Stimulated activated CD4-positive, alpha-beta T cell treated with anti-CD3 and anti-CD28 coated beads, Interleukin-4, amount 100 ng/mL, for 48 hours (primary cell): Measurements from ENCODE around the gene UBE2A.
A peak's percentile ranks its signal among the peaks of the same experiment; 100 is the strongest.

Source experiments
- DNase-seq, 2 donors: peaks; one replicate each; pipeline ENCODE4 v3.0.0-alpha.2; 2020; ENCODE audit warnings: low read depth in 2 of 2

UBE2A gene

GRCh38 chrX:119574394-119575266 lies at the start of gene UBE2A:
TSS of gene UBE2A (plus strand) at chrX:119574563. CDS start at chrX:119574712, 149 bp downstream.
- peak; percentile 80 for DNase-seq

DNA sequence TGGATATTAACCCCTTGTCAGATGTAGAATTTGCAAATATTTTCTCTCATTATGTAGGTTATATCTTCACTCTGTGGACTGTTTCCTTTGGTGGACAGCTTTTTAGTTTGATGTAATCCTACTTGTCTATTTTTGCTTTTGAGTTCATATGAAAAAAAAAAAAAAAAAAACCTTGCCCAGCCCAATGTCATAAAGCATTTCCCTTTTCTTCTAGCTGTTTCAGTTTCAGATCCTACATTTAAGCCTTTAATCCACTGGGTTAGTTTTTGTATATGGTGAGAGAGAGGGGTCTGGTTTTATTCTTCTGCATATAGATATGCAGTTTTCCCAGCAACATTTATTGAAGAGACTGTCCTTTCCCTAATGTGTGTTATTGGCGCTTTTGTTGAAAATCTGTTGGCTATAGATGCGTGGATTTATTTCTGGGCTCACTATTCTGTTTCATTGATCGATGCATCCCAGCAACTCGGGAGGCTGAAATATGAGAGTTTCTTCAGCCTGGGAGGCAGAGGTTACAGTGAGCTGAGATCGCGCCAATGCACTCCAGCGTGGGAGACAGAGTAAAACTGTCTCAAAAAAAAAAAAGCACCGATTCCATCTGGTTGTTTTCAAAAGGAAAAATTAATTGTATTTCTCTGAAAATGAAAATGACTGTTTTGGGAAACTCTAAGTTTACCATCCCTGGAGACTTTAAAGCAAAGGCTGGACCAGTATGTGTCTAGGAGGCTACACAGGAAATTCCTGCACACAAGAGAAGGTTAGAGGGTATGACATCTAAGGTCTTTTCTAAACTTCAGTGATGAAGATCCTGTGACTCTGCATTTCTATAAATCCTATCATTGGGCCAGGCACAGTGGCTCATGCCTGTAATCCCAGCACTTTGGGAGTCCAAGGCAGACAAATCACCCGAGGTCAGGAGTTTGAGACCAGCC lies 44.8 kb upstream of the UBE2A start:
- no peak for DNase-seq

DNA sequence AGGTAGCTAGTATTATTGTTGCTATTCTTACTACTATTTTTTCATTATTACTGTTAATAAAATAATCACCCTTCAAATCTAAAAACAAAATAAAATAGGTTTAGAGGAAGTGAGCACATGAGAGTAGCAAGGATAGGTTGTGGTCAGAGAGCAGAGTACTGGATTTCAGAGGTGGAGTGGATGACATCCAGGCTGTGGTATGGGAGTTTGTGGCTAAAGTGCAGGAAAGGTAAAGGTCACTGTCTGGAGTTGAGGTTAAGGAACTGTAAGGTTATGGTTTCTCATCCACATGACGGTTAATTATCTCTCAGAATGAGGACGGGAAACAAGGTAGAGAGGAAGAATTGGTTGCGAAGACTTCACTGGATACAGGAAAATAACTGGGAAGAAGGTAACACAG lies 36.9 kb upstream of the UBE2A start:
- no peak for DNase-seq

DNA sequence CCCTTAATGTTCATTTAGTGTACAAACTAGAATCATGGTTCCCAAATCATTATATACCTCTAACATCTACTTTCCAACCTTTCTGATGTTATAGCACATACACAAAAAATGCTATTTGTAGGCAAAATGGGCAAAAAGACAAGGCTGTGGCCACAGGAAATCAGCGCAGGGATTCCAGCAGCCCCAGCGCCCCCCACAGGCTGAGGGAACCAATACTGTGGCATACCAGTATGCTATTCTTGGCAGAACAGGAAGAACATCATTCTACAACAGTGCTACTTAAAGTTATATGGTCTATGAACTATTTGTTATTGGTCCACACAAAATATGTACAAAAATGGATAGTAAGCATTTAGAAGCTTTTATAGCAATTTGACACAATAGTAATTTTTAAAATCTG lies 34.5 kb upstream of the UBE2A start:
- DNase-seq: no peak

GRCh38 chrX:119541188-119541587 lies 33.2 kb upstream of the UBE2A start:
- DNase-seq: no peak

- DNase-seq: no peak
These were observed 24.9 kb upstream of the UBE2A start for GRCh38 chrX:119549327-119550016.

GRCh38 chrX:119552508-119552907 lies 21.9 kb upstream of the UBE2A start:
- DNase-seq: no peak

- DNase-seq: peak; percentile 80 to 81
These were observed 9.2 kb upstream of the UBE2A start, which contains the start of gene STEEP1 for GRCh38 chrX:119565107-119565663. TSS of gene STEEP1 (minus strand) at chrX:119565409. CDS start at chrX:119565355, 54 bp downstream.

GRCh38 chrX:119570351-119570835 lies 4.0 kb upstream of the UBE2A start:
- no peak for DNase-seq

DNA sequence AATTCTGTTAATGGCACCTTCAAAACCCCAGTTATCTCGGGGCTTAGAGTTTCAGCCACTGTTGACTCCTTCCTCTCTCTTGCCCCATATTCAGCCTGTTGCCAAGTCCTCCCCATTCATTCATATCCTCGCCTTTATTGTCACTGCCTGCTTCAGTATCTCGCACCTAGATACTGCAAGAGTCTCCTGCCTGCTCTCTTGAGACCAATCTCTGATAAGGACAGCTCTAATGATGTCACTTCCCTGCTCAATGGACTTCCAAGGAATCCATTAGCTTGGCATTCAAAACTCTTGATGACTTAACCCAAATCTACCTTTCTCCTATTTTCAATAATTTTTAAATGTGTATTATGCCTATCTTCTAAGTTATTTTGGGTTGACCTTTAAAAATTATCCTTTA lies 1.1 kb upstream of the UBE2A start:
- no peak for DNase-seq

DNA sequence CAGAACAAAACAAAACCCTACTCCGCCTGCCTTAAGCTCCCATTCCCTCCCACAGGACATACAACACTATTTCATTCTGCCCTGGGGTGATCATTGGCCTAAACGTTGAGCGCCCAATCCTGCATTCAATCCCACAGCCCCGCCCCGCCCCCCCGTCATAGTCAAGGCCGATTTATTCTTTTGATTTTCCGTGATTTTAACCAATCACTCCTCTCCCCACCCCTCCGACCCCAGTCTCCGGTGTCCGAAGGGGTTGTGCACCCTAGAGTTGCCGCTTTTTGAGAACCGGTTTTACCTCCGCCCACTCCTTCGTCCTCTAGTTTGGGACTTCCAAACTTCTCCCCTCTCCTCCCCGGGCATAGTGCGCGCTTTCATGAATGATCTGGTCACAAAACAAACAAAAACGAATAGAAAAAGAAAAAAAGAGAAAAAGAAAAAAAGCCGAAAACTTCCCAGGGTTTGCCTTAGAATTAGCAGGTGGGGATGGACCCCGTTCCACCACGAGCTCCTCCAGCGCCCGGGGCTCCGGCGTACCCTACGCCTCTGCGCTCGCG lies 446 bp upstream of the UBE2A start:
- DNase-seq: no peak

- DNase-seq: no peak
These were observed 5.1 kb downstream of the UBE2A start for GRCh38 chrX:119579414-119579813.

GRCh38 chrX:119583431-119584059 lies 9.2 kb downstream of the UBE2A start:
- no peak for DNase-seq

DNA sequence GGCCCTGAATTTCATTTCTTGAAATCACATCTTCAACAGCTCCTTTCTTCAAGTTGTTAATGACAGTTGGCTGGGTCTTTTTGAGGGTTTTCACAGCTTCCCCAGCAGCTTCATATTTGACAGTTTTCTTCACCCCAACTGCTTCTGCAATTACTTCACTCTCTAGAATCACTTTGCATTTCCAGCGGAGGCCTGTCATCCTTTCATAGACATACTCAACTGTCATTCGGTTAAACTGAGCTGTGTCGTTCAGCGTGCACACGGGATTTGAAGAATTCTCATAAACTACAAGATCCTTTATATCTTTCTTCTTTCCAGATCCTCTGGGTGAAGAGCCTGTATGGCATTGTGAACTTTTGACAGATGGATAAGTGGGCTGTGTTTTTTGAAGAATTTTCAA lies 15.4 kb downstream of the UBE2A start:
- no peak for DNase-seq

GRCh38 chrX:119602701-119603255 lies 28.4 kb downstream of the UBE2A start:
- DNase-seq: no peak

- no peak for DNase-seq
These were observed 30.6 kb downstream of the UBE2A start for GRCh38 chrX:119604766-119605463.

- DNase-seq: peak; percentile 14 to 27
These were observed 31.3 kb downstream of the UBE2A start for GRCh38 chrX:119605464-119606279.

- DNase-seq: peak; percentile 80 to 83
These were observed 32.1 kb downstream of the UBE2A start, which contains the start of gene NKRF for GRCh38 chrX:119606280-119607017. TSS of gene NKRF (minus strand) at chrX:119606424.
